Lung (tissue), 12 donors: Measurements from ENCODE around the gene PHF21B. TPM values are rescaled to one million over a fixed set of nuclear protein-coding genes. Genes with fewer than 3 reads are reported as not detected.

Experiments used
- ATAC-seq: fragments of 200-7000 bp; cut with Tn5 transposase; one replicate; pipeline ENCODE4 v1.9.1; 2020; ENCODE audit warnings: moderate number of reproducible peaks; ENCODE audit not compliant: insufficient read depth, low FRiP score
- DNase-seq, 3 donors: peaks; one replicate each; pipeline ENCODE4 v3.0.0-alpha.2; 2013 to 2017
- H3K27ac ChIP-seq, 2 donors: one replicate each; pipeline ENCODE4 v1.5.1; 2013; ENCODE audit warnings: mild to moderate bottlenecking in 2 of 2, moderate library complexity in 2 of 2, control low read depth in 1 of 2, inconsistent platforms in 1 of 2, low read depth in 1 of 2, low read length in 1 of 2
- H3K27me3 ChIP-seq, 3 donors: one replicate each; pipeline ENCODE4 v1.5.1; 2013; ENCODE audit warnings: low read length in 2 of 3; ENCODE audit not compliant: control insufficient read depth in 3 of 3, insufficient read depth in 3 of 3
- H3K36me3 ChIP-seq, 4 donors: one replicate each; pipeline ENCODE4 v1.5.1; 2013; ENCODE audit warnings: low read length in 4 of 4, mild to moderate bottlenecking in 1 of 4, moderate library complexity in 1 of 4; ENCODE audit not compliant: control insufficient read depth in 4 of 4, insufficient read depth in 4 of 4
- H3K4me1 ChIP-seq, 5 donors: one replicate each; pipeline ENCODE4 v1.5.1; 2013; ENCODE audit warnings: low read length in 5 of 5, mild to moderate bottlenecking in 2 of 5, moderate library complexity in 1 of 5; ENCODE audit not compliant: control insufficient read depth in 5 of 5, insufficient read depth in 5 of 5
- H3K4me3 ChIP-seq: one replicate; pipeline ENCODE4 v1.5.1; 2013; ENCODE audit warnings: mild to moderate bottlenecking, control low read depth, moderate library complexity
- H3K9ac ChIP-seq, 2 donors: one replicate each; pipeline ENCODE4 v1.5.1; 2013; ENCODE audit warnings: low read length in 2 of 2, control low read depth in 1 of 2; ENCODE audit not compliant: insufficient read depth in 1 of 2
- H3K9me3 ChIP-seq, 4 donors: one replicate each; pipeline ENCODE4 v1.5.1; 2013; ENCODE audit warnings: low read length in 3 of 4, mild to moderate bottlenecking in 1 of 4, moderate library complexity in 1 of 4; ENCODE audit not compliant: control insufficient read depth in 4 of 4, insufficient read depth in 3 of 4
- WGBS, 2 donors: extraction: QIAGEN DNeasy Blood & Tissue Kit; methylation state at CpG; one replicate each; pipeline ENCODE4 v1.1.7; 2013; 5-methylcytosine and 5-hydroxymethylcytosine counted together
- polyA plus RNA-seq, 2 donors: library from polyadenylated mRNA; stranded (reverse); fragments of 200-250 nt; gene quantifications; one replicate each; pipeline ENCODE4 v1.2.1, GENCODE V29; 2013
- total RNA-seq, 2 donors: library from RNA; depleted of rRNA in 1 of 2; stranded (reverse); fragments of >200 nt in 1 of 2; gene quantifications; one replicate each; pipeline ENCODE4 v1.2.1, GENCODE V29; 2014 to 2021
- TF ChIP-seq, protein P1 (sequence below): IDR thresholded peaks from 2 replicates; pipeline ENCODE4 v1.5.1; 2012; ENCODE audit warnings: mild to moderate bottlenecking; ENCODE audit errors: control extremely low read depth, extremely low read depth
- donor health status: control.
- donor health status: control.
- donor health status: Bipolar disorder and iron deficiency.
- donor health status: healthy.
- donor health status: DM: yes; HTN: yes; CAD: no.

Gene PHF21B
- total and polyA plus RNA-seq, 4 donors, result 0.03 to 0.43 (median 0.26) TPM

GRCh38 chr22:44933666-44934453 is 75.9 kb downstream of the PHF21B start:
- Histone ChIP-seq H3K9ac (no peak overlapping the region), H3K4me3 (no peak overlapping the region), H3K27me3 (no peaks in the 10 kb centered on the region), H3K4me1 (peaks cover 0 to 11% (median 0%) of the 10 kb centered on the region in 5 donors), H3K9me3 (peaks cover 0 to 2% (median 0%) of the 10 kb centered on the region in 4 donors), H3K36me3 (no peaks in the 10 kb centered on the region), H3K27ac (no peak overlapping the region)
- WGBS, 2 donors, result 44 to 50% methylated on average over 22 of the region's 22 CpGs
- TF ChIP-seq, protein P1, sequence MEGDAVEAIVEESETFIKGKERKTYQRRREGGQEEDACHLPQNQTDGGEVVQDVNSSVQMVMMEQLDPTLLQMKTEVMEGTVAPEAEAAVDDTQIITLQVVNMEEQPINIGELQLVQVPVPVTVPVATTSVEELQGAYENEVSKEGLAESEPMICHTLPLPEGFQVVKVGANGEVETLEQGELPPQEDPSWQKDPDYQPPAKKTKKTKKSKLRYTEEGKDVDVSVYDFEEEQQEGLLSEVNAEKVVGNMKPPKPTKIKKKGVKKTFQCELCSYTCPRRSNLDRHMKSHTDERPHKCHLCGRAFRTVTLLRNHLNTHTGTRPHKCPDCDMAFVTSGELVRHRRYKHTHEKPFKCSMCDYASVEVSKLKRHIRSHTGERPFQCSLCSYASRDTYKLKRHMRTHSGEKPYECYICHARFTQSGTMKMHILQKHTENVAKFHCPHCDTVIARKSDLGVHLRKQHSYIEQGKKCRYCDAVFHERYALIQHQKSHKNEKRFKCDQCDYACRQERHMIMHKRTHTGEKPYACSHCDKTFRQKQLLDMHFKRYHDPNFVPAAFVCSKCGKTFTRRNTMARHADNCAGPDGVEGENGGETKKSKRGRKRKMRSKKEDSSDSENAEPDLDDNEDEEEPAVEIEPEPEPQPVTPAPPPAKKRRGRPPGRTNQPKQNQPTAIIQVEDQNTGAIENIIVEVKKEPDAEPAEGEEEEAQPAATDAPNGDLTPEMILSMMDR, result no peak
- no peak for ATAC-seq
- DNase-seq, result no peak

GRCh38 chr22:44932493-44932892 is 77.3 kb downstream of the PHF21B start:
- DNase-seq, result no peak
- Histone ChIP-seq H3K36me3 (no peaks in the 10 kb centered on the region), H3K4me3 (no peak overlapping the region), H3K27me3 (no peaks in the 10 kb centered on the region), H3K27ac (no peak overlapping the region), H3K9me3 (peaks cover 0 to 2% (median 0%) of the 10 kb centered on the region in 4 donors), H3K4me1 (peaks cover 0 to 11% (median 0%) of the 10 kb centered on the region in 5 donors), H3K9ac (no peak overlapping the region)
- WGBS, 2 donors, result 94 to 97% methylated on average over 11 of the region's 11 CpGs
- no peak for ATAC-seq
- TF ChIP-seq, protein P1, result no peak

GRCh38 chr22:44931766-44932165 is 78.0 kb downstream of the PHF21B start:
- TF ChIP-seq, protein P1, result no peak
- no peak overlapping the region for H3K9ac ChIP-seq
- WGBS, 2 donors, result 77 to 89% methylated on average over 9 of the region's 9 CpGs
- H3K4me1 ChIP-seq, result peaks cover 0 to 11% (median 0%) of the 10 kb centered on the region in 5 donors
- DNase-seq, result peak in 1 of 3 donors; percentile 4
- no peak overlapping the region for H3K4me3 ChIP-seq
- H3K27me3 ChIP-seq, result no peaks in the 10 kb centered on the region
- no peak for ATAC-seq
- H3K36me3 ChIP-seq, result no peaks in the 10 kb centered on the region
- no peak overlapping the region for H3K27ac ChIP-seq
- H3K9me3 ChIP-seq, result no peaks in the 10 kb centered on the region
